Measurements from ENCODE around the gene COPE.
"Not testable (repeated sequence)": the region's sequence is repeated elsewhere in the genome, so short reads cannot be mapped to it uniquely, and the experiment has no call there.

COPE gene

DNA sequence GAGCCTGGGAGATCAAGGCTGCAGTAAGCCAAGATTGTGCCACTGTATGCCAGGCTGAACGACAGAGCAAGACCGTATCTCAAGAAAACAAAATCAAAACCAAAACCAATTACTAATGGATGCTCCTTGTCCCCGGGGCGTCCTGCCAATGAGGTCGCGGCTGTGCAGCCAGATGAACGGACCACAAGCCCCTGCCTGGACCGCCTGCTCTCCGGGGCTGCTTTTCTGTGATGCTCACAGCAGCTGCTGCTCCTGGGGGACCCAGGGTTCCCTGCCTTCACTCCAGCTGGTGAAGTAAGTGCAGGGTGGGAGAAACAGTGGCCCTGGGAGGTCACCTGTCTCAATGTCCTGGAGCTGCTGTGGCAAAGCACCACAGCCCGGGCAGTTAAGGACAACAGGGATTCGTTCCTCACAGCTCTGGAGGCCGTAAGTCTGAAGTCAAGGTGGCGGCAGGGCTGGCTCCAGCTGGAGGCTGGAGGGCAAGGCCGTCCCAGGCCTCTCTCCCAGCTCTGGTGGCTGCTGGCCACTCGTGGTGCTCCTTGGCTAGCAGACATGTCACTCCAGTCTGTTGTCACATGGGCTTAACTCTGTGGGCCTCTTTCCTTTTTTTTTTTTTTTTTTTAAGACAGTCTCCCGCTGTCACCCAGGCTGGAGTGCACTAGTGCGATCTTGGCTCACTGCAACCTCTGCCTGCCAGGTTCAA lies 10.1 kb downstream of the COPE start:
- no peak for DNase-seq (ENCODE audit: low read depth)

DNA sequence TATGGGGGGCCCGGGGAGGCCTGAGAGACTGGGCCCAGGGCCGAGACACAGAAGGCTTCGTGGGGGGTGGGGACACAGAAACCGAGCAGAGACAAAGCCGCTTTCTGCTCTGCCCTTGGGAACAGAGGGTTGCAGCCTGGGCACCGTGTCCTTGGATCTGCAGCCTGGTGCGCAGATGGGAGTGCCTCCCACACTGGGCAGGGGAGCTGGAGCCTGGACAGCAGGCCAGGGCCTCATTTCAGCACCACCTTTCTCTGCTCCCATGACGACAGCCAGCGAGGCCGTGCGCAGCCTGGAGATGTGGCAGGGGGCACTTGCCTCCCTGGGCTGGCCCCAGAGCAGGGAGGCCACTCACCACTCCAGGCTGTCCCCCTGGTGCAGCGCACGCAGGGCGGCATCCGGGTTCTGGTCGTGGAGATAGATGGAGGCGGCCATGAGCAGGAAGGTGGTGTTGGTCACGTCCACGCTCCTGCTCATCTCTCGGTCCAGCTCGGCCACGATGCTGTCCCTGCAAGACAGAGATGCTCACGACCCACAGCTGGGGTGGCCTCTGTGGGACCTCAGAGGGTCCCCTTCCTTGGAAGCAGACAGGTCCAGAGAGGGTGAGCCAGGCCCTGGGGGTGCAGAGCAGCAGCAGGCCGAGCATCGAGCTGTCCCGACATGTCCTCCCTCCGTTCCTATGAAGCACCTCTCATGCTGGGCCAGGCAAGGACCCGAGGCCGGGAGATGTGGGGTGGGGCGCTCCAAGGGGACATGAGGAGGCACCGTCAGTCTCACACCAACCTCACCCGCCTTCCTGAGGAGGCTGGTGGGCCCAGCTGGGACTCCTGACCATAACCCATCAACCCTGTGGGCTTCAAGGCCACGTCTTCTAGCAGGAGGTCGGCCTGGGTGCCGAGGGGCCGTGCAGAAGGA lies 12.3 kb downstream of the COPE start:
- no peak for DNase-seq (ENCODE audit: low read depth)

DNA sequence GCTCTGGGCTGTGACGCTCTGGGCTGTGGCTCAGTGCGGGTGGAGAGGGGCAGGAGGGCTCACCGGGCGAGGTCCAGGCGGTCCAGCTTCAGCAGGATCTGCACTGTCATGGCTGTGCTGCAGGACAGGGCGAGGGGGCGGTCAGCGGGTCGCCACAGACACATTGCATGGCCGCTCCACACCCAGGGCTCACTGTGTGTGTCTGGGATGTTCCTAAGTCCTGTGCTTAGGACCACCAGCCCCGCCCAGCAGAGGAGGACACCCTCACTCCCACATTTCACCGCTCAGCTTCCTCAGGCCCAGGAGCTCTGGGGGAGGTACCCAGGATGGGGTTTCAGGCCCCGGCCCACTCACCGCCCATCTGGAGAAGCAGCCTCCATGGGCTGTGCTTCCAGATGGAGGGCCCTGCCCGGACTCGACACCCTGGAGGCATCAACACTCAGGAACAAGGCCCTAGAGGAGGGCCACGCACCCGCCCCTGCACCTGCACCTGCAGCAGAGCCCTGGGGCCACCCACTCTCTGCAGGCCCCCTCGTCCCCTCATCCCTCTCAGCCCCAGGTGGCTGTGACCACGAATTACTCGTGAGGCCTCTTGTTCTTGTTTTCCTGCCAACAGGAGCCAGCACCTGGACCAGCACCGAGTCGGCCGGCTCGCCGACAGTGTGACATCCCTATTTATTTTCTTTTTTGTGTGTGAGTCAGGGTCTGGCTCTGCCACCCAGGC lies 13.5 kb downstream of the COPE start:
- no peak for DNase-seq (ENCODE audit: low read depth)

DNA sequence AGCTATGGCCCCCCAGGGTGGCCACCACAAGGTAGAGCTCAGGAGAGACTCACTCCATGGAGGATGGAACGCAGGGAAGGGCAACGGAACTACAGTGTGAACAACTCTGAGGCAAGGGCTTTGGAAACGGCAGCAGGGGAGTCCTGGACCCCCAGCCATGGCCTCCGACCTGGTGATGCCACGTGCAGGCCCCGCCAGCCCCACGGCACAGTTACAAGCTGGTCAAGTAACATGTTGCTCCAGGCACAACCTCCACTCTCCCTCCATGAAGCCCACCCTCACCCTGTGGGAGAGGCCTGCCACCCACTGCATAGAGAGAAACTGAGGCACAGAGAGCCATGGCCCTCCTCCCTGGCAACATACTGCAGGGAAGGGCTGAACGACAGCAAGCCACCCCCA lies 14.1 kb downstream of the COPE start:
- no peak for DNase-seq (ENCODE audit: low read depth)

DNA sequence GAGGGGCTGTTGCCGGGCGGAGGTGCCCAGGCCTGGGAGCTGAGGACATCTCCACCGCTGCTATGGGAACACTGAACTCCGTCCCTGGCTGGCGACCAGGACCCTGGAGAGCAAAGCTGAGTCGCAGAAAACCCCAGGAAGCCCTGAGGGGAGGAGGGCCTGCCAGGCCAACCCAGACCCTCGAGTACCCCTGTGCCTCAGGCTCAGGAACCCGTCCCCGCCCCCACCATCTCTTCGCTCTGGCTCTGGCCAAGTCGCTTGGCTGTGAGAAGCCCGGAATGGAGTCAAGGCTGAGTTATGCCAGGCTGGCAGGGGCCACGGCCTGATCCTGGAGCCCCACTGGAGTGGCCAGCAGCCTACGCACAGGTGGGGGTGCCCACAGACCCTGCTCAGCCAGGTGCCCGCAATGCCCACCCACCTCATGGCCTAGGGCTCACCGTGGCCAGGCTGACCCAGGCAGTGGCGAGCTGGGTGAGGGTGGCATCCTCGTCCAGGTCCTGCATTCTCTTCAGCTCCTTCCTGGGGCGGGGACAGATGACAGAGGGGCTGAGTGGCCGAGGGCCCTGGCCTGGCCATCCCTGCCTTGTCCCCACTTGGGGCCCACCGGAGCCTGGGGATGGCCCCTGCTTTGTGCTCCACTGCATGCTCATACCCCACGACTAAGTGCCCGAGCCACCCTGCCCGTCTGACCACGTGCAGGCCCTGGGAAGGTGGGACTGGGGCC lies 14.7 kb downstream of the COPE start:
- DNase-seq (ENCODE audit: low read depth): no peak

DNA sequence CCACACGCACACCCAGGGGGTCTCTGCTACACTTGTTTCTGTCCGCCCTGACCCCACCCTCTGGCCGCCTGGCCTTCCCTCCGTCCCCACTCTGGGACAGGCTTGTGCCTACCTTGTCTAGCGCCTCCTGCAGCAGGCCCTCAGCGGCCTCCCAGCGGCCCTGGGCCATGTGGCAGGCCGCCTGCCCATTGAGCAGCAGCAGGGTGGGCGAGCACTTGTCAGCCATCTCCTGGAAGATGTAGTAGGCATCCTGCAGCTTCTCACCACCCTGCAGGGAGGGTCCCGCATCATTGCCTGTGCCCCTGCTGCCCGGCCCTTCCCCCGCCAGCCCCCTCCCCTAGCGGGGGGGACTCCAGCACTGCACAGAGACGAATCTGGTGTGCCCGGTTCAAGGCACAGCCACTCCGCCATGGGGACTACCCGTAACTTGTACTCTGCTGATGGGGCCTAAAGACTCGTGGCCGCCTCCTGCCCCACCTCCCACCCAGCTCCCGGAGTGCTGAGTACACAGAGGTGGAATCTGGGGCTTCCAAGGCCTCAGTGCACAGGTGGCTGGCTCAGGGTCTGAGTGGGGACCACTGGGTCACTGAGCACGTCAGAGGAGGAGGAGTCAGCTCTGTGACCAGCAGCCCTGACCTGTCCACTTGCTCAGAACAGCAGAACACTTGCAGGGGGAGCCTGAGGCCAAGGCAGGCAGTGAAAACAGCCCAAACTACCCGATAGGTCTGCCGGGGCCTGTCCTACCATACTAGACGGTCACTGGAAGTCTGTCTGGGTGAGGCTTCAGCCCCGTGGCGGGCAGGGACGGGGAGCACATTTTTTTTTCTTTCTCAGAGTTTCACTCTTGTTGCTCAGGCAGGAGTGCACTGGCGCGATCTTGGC lies 15.8 kb downstream of the COPE start:
- no peak for DNase-seq (ENCODE audit: low read depth)

DNA sequence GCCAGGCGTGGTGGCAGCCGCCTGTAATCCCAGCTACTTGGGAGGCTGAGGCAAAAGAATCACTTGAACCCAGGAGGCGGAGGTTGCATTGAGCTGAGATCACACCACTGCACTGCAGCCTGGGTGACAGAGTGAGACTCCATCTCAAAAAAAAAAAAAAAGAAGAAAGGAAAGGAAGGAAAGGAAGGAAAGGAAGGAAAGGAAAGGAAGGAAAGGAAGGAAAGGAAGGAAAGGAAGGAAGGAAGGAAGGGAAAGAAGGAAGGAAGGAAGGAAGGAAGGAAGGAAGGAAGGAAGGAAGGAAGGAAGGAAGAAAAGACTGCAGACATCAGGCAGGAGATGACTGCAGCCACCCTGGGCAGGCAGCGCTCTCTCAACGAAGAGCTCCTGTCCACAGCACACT lies 16.7 kb downstream of the COPE start:
- not testable (repeated sequence) for DNase-seq (ENCODE audit: low read depth)

DNA sequence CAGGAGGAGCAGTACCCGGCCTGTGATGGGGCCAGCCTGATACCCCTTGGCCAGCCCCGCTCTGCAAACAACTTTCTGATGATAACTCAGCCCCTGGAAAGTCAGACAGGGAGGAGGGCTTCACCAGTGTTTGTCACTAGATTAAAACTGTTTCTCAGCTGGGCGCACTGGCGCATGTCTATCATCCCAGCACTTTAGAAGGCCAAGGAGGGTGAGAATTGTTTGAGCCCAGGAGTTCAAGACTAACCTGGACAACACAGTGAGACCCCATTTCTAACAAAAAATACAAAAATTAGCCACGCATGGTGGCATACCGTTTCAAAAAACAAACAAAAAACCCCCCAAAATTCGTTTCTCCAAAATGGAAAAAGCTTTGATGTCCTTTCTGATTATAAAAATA lies 17.7 kb downstream of the COPE start:
- DNase-seq (ENCODE audit: low read depth): no peak

DNA sequence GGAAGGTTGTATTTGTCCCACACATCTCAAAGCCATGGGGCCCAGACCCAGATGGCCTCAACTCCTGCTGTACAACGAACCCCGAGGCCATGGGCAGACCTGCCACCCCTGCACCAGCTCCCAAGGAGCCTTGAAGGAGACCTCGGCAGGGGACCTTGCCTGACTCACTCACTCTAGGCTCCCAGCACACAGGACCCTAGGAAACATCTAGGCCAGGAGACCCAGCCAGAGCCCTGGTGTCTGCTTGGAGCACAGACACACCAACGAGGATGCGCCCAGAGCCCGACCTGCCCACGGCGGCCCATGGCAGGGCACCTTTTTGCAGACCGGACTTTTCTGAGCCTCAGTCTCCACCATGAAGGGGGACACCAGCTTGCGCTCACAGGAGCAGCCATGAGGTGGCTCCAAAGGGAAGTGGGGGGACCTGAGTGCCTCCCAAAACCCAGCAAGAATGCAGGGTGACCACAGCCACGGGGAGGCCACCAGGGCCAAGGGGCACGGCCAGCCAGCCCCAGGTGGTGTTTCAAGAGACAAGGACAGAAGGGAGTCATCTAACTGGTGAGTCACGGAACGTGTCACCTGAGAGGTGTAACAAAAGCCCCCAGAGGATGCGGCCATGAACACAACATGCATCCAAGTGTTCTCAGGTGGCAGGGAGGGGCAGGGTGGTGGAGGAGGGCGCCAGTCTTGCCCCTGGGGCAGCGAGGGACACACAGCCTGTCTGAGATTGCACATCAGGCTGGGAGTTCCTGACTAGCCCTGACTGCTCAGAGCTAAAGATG lies 18.3 kb downstream of the COPE start:
- no peak for DNase-seq (ENCODE audit: low read depth)

DNA sequence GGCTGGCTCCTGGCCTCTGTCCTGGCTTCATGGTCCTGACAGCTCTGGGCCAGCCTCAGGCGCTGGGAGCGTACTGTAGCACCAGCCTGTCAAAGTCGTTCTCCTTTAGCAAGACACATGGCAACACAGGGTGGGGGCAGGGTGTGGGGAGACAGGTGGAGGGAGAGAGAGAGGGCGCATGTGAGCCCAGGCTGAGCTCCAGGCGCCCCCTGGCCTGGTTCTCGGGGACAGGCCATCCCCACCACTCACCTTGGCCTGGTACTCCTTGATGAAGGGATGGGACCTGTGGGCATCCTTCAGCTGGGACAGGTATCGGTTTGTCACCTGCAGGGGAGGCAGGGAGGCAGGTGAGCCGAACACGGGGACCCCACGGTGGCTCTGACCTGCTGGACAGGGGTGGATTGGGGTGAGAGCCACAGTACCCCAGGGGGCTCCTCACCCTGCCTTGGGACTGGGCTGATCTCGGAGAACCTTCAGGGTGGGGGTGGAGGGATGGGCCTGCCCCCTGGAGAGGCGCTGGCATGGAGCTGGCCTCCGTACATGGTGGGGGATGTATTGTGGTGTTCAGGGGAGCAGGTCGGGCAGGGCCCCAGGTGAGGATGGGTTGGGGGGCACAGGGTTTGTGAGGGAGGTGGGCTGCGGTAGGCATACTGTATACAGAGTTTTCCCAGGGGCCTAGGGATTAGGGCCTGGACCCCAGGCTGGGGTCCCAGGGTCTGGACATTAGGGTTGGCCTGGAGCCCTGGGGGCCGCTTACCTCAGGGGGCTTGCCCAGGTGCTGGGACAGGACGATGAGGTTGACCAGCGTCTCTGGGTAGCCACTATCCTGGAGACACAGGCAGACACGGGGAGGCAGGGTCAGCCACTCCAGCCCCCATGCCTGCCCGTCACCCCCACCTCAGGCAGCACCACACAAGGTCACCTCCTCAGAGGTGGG lies 19.3 kb downstream of the COPE start:
- DNase-seq (ENCODE audit: low read depth): no peak

DNA sequence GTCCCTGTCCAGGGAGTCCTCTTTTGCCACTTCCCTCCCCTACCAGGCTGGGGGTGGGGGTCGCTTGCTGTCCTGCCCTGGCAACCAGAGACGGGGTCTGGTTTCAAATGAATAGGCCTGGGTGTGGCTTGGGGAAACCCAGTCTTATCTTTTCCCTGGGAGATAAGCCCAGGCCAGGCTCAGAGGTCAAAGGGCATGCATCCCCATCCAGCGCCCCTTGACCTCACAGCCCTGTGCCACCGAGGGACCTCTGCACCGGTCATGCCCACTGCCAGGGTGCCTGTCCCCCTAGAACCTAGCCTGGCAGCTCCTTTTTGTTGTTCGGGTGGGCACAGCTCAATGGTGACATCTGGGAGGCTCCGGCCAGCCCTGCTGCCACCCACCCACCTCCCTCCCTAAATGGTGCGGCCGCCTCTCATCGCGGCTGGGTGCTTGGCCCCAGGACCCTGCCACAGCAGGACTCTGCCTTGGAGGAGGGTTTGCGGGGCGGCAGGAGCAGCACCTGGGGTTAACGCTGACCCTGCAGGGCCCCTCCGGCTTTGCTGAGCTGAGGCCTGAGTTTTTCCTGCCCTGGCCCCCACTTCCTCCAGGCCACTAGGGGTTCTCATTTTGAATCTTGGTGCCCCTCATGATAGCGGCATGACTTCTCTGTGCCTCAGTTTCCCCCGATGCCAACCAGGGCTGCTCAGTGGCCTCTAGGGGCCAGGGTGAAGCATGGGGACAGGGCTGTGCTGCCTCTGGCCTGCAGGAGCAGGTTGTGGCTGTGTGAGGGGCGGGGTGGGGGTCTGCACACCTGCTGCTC lies 20.4 kb downstream of the COPE start:
- DNase-seq (ENCODE audit: low read depth): no peak

DNA sequence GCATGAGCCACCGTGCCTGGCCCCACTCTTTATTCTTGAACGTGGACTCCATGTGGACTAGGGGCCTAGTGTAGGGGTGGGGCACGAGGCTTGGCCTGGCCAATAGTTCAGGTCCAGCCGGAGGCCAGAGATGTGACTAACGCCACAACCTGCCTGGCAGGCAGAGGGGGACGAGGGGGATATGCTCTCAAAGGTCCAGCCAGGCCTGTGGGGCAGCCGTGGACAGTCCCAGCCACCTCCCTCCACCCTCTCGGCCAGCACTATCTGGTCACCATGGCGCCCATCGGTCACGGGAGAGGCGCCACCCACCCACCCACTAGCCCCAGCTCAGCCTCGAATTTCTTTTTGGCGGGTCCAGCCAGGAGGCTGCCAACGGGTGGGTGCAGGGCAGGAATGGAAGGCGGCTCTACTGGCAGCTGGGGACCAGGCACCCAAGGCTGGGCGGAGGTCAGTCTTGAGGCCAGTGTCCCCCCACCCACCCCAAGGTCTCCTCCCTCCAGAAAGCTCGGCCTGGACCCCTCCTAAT lies 21.0 kb downstream of the COPE start:
- no peak for DNase-seq (ENCODE audit: low read depth)

DNA sequence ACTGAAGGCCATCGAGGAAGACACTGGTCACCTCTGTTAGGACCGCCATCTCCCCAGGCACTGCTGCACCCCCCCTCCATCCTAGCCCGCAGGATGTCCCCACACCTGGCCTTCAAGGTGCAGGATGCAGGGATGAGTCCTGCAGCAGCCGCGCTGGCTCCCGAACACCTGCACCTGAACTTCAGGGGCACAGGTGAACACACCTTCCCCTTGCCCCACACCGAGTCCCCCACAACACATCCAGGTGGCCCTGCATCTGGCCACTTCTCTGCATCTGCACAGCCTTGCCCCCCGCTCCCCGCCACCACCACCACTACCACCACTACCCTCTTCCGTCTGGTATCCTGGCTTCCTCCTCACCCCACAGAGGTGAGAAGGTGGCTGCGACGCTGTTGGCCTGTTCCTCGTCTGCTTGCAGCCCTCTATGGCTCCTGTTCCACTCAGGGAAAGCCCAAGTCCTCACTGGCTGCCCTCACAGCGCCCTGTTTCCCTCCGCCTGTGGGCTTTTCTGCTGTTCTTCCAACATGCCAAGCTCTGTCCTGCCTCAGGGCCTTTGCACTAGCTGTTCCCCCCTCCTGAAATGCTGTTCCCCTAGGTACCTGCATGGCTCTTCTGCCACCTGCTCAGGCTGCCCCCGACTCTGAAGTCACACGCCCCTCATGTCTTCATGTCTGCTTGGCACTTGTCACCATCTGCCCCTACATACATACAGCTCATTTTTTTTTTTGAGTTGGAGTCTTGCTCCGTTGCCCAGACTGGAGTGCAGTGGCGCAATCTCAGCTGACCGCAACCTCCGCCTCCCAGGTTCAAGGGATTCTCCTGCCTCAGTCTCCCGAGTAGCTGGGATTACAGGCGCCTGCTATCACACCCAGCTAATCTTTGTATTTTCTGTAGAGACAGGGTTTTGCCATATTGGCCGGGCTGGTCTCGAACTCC lies 21.8 kb downstream of the COPE start:
- no peak for DNase-seq (ENCODE audit: low read depth)

DNA sequence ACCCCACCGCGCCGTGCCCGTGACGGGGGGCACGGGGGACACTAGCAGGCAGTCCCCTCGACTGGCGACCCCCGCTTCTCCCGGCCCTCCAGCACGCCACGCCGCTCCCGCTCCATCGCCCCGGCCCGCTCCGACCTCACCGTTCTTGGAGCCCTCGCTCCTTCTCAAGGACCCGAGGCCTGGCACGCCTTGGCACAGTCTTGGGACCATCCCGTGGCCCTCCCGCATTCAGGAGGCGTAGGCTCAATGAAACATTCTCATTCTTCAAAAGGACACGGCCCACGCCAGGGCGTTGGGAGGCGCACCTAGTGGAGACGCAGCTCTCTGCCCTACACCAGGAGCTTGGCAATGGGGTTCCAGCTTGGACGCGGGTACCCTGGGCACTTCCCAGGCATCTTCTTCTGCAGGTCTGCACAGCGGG lies 22.8 kb downstream of the COPE start:
- no peak for DNase-seq (ENCODE audit: low read depth)

DNA sequence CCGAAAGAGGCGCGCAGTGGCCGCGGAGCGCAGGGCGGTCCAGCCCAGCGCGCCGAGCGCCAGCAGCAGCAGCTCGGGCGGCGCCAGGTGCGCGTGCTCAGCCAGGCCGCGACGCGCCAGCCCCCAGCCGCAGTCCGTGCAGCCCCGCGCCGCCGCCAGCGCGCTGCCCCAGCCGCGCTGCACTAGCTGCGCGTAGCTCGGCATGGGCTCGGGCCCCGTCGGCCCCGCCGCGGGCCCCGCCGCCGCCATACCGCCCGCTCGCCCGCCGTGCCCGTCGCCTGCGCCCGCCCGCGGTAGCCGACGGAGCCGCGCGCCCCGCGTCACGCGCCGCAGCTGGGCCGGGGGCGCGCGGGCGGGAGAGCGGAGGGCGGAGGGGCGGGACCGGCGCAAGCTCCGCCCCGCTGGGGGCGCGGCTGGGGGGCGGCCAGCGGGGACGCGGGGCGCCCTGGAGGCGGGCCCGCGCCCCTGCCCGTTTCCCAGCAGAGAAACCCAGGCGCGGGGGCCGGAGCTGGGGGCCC lies 23.3 kb downstream of the COPE start, which contains the start of gene CERS1:
TSS of gene CERS1 (minus strand) at position 335 of the 518 bp plus-strand sequence. CDS start at position 249, 86 bp downstream.
- DNase-seq (ENCODE audit: low read depth): no peak

DNA sequence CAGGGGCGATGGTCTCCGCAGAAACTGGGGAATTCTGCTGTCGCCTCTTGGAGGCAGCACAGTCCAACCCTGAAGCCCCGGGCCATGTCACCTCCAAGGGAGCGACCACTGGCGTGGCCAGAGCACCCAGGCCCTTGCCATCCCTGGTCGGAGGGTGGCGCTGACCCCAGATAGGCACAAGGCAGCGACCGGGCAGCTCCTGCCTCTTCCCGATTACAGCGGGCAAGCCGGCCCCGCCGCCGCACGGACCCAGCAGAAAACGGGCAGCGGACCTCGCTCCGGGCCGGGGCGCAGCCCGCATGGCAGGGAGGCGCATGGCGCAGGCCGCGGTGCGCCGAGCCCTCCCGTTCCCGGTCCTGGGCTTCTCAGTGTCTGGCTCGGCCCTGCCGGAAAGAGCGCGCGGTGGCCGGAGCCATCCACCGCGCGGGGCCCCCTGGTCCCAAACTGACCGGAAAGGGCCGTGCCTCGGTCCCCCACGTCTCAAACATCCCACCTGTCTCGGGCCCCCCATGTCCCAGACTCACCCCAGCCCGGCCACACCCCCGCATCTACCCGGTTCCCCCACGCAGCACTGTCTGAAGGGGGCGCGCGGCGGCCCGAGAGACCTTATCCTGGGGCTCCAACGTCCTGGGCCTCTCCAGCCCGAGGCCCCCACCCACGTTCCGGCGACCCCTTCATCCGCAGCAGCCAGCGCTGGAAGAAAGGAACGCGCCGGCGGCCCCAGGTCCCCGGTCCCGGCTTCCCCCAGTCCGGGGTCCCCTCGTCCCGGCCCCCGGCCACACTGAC lies 24.0 kb downstream of the COPE start:
- no peak for DNase-seq (ENCODE audit: low read depth)

Measured in stimulated activated CD8-positive, alpha-beta memory T cell treated with anti-CD3 and anti-CD28 coated beads, Interleukin-15, amount 100 ng/mL, for 24 hours (primary cell).